ENCODE measurements around the gene KNOP1.

DNA sequence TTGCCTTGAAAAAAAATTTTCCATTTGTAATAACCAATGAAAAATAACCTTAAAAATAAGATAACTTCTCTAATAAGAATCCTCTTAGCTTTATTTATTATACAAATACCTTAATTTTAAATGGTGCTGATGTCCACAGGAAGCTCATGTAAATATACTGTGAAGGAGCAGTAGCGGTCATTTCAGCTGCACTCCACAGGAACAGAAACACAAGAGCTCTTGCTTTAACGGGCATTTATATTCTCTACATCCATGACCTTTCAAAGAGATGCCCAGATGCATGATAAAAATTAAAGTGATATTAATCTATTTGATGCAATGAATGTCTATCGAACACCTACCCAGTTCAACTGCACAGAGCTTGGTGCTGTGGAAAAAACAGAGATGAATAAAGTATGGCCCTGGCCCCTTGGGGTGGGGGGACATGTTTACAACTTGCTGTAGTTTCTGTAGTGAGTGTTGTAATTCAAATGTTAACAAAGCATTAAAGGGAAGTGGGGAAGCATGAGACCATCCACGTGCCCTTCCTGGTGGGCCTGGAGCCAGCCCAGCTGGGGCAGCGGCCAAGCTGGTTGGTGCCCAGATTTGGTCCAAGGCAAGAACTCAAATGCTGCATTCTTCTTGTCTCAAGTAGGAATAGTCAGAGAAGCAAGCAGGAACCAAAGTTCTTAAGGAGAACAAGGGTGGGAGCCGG lies 48.0 kb upstream of the KNOP1 start:
- TF ChIP-seq CTCF (IDR thresholded peaks at IDR 0.05) = no peak
- TF ChIP-seq POLR2A (IDR thresholded peaks at IDR 0.05) = no peak

Data from right lobe of liver (tissue), 4 donors.